Tibial nerve (tissue), 4 donors: Measurements from ENCODE around the gene PRSS36.

ENCODE experiments used
- CTCF ChIP-seq, 5 experiments: fragments of 200-600 bp in 3 of 5; fragments of 450-650 bp in 2 of 5; sonication (generic) in 3 of 5; IDR thresholded peaks; one replicate each; pipeline ENCODE4 v1.5.1; 2016 to 2019; ENCODE audit warnings: antibody characterized with exemption in 5 of 5, mild to moderate bottlenecking in 3 of 5, moderate library complexity in 2 of 5
- EP300 ChIP-seq, 2 donors: sonication (generic); formaldehyde crosslinking; IDR thresholded peaks; one replicate each; pipeline ENCODE4 v1.6.1; 2017; ENCODE audit warnings: antibody characterized with exemption in 2 of 2, mild to moderate bottlenecking in 1 of 2
- POLR2A ChIP-seq, 2 donors: fragments of 450-650 bp; IDR thresholded peaks; one replicate each; pipeline ENCODE4 v1.6.1; 2017; ENCODE audit warnings: antibody characterized with exemption in 2 of 2, mild to moderate bottlenecking in 2 of 2, moderate library complexity in 2 of 2

- TF ChIP-seq CTCF (IDR thresholded peaks at IDR 0.05), result no peak
- no peak for TF ChIP-seq POLR2A (IDR thresholded peaks at IDR 0.05)
- no peak for TF ChIP-seq EP300 (IDR thresholded peaks at IDR 0.05)
These were observed 33.9 kb upstream of the PRSS36 start for GRCh38 chr16:31183432-31184428.
